ENCODE data around the gene ZBED1.
"Not testable (repeated sequence)": the region's sequence is repeated elsewhere in the genome, so short reads cannot be mapped to it uniquely, and the experiment has no call there.

ZBED1 gene

DNA sequence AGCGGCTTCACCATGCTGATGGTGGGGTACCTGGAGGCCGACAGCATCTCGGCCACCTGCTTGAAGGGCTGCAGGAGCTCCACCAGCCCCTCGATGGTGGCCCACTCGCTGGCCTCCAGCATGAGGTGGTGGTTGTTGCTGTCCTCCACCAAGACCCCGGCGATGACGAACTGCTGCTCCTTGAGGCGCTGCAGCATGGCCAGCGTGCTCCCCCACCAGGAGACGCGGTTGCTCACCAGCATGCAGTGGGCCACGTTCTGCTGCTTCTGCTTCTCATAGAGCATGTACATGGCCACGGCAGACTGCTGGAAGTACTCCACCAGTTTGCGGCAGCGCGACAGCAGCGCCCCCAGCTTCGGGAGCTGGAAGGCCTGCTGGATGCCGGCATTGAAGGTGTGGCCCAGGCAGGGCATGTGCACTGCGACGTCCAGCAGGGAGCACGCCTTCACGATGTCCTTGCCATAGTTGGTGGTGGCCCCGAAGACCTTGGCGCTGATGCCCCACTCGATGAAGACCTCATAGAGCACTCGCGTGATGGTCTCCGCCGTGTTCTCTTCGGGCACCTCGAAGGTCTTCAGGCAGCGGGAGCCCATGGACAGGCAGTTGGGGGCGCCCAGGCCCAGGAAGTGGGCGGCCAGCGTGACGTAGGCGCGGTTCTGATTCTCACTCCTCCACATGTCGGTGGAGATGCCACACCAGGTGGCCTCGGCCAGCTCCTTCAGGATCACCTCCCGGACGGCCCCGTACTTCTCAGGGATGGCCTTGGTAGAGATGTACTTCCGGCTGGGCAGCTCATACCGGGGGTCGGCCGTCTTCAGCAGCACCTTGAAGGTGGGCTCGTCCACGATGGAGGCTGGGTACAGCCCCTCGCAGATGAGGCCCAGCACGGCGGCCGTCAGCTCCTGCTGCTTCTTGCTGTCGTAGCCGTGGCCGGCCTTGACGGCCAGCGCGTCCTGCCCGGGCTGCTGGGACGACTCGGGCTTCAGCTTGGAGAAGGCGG is 11.0 kb downstream of the ZBED1 start:
- FAIRE-seq (no peak), DNase-seq (ENCODE audit: insufficient read length) (no peak)
- 0 out of 2 replicates have a peak, but pooled peaks have one; percentile 15 for TF ChIP-seq POLR2AphosphoS5 (IDR thresholded peaks at IDR 0.05; ENCODE audit: low read depth, low read length)
- peak; percentile 16; the same call in 1 of the 2 replicates for TF ChIP-seq POLR2A (IDR thresholded peaks at IDR 0.05; ENCODE audit: low read depth, low read length)
- no peak for TF ChIP-seq TAF1 (IDR thresholded peaks at IDR 0.05; ENCODE audit: borderline replicate concordance, low read depth, low read length)

DNA sequence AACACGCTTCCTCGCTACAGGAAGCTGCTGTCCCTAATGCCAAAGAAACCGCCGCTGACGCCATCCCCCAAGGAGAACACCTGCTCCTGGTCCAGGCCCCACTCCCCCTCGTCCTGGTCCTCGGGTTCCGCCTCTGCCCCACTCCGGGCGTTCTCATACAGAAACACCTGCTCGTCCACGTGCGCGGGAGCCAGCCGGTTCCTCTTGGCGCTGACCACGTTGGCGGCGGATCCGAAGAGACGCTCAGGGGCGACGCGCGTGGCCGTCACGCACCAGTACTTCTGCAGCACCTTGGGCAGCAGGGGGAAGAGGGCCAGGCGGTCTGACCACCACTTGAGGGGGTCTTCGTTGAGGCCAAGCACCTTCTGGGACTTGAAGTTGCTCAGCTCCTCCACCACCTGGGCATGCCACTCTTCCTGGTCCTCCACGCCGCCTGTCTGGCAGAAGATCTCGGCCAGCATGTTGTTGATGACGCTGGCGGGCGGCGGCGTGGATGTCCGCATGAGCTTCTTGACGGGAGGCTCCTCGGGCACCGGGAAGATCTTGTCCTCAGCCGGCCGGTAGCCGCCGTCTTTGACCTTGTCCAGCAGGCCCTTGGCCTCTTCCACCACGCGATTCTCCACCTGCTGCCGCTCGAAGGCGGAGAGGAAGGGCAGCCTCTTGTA is 12.0 kb downstream of the ZBED1 start:
- DNase-seq (ENCODE audit: insufficient read length) (no peak), FAIRE-seq (no peak)
- TF ChIP-seq POLR2A (IDR thresholded peaks at IDR 0.05; ENCODE audit: low read depth, low read length), result no peak
- TF ChIP-seq TAF1 (IDR thresholded peaks at IDR 0.05; ENCODE audit: borderline replicate concordance, low read depth, low read length), result no peak
- TF ChIP-seq POLR2AphosphoS5 (IDR thresholded peaks at IDR 0.05; ENCODE audit: low read depth, low read length), result no peak

DNA sequence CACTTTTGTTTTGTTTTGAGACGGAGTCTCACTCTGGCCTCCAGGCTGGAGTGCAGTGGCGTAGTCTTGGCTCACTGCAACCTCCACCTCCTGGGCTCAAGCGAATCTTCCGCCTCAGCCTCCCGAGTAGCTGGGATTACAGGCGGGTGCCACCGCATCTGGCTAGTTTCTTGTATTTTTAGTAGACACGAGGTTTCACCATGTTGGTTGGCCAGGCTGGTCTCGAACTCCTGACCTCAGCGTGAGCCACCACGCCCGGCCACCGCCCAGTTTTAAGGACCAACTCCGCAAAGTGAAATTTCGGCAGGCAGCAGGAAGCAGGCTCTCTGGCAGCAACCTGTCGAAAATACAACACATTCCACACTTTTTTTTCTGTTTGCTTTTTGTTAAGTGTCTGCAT is 13.4 kb downstream of the ZBED1 start:
- DNase-seq (ENCODE audit: insufficient read length) (no peak), FAIRE-seq (no peak)

DNA sequence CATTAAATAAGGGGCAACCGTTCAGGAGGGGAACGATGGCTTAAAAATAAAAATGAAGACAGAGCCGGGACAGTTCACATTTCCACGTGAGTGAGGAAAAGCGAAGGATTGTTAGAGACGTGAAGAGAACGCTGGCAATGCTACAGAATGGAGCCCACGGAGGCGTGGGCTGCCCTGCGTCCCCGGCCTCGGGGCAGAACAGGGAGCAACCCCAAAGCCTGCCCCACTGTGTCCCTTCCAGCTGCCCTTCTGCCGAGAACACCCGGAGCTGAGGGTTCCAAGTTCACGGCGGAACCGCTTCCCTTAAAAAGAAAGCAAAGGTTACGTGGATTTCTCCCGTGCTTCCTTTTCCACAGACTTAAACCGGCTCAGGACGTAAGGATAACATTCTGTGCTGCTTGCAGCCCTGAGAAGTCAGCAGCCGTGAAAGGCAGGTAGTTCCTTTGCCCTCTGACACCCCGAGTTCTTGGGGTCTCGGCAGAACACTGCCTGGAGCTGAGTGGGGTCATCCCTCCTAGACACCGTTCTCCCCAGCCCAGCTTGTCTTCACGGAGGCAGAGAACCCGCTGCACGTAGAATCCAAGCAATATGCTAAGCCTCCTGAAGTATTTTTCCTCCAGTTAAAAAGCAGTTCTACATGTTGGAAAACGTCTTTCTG is 14.2 kb downstream of the ZBED1 start:
- FAIRE-seq (no peak), DNase-seq (ENCODE audit: insufficient read length) (no peak)
- TF ChIP-seq POLR2AphosphoS5 (IDR thresholded peaks at IDR 0.05; ENCODE audit: low read depth, low read length) (no peak; the same call in 1 of the 2 replicates), TAF1 (IDR thresholded peaks at IDR 0.05; ENCODE audit: borderline replicate concordance, low read depth, low read length) (no peak), POLR2A (IDR thresholded peaks at IDR 0.05; ENCODE audit: low read depth, low read length) (no peak; the same call in 1 of the 2 replicates)

More for the DNA sequence above, 13.4 kb downstream of the ZBED1 start:
- TF ChIP-seq POLR2A (IDR thresholded peaks at IDR 0.05; ENCODE audit: low read depth, low read length) (no peak), POLR2AphosphoS5 (IDR thresholded peaks at IDR 0.05; ENCODE audit: low read depth, low read length) (no peak), TAF1 (IDR thresholded peaks at IDR 0.05; ENCODE audit: borderline replicate concordance, low read depth, low read length) (no peak)

DNA sequence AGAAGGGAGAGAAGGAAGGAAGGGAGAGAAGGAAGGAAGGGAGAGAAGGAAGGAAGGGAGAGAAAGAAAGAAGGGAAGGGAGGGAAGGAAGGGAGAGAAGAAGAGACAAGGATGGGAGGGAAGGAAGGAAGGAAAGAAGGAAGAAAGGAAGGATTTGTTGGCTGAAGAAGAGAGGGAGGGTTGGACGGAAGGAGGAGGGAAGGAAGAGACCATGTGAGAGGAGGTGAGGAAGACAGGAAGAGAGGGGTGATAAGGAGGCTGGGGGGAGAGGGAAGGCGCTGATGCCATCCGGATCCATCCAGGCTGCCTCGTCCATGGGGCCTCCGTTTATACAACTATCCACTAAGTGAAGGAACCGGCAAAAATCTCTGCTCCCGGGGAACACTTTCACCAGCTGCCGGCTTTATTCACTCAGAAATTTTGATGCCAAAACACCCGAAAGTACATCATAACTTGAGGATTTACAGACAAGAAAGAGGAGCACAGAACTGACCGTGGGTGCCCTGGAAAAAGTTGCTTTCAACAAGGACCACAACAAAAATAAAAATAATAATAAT is 14.9 kb downstream of the ZBED1 start:
- FAIRE-seq, result no peak
- DNase-seq (ENCODE audit: insufficient read length), result no peak
- no peak for TF ChIP-seq POLR2A (IDR thresholded peaks at IDR 0.05; ENCODE audit: low read depth, low read length)

DNA sequence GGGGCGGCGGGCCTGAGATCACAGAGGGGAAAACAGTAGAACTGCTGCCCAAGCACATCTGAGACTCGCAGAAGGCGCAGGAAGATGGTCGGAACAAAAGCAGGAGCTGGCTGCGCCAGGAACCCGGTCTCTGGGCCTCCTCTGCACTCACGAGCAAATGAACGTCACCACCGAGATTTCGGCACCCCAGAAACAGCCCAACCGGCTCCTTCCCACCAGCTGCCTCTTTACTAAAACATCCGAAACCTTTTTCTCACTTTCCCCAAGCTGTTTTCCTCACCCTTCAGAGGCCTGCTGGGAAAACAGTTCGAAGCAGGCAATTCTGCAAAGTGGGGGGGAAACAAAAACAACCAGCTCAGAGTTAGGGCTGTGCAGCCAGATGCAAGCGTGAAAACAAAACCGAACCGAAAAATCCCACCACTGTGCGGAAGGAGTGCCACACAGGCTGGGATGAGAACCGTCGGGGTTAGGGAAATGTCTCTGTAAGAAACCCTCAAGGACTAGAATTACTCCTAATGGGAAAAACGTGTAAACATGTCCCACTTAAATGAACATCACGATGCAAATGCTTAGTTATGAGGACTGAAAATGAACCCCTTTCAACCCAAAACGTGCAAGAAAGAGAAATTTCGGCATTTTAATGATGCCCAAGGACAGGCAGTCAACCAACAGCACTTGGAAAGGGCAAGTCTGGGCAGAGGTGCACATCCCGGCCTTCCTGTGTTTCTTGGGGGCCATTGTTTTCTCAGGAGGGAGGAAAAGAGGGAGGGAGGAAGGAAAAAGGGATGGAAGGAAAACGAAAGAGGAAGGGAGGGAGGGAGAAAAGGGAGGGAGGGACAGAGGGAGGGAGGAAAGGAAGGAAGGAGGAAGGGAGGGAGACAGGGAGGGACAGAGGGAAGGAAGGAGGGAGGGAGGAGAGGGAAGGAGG is 15.8 kb downstream of the ZBED1 start:
- DNase-seq (ENCODE audit: insufficient read length), result no peak

DNA sequence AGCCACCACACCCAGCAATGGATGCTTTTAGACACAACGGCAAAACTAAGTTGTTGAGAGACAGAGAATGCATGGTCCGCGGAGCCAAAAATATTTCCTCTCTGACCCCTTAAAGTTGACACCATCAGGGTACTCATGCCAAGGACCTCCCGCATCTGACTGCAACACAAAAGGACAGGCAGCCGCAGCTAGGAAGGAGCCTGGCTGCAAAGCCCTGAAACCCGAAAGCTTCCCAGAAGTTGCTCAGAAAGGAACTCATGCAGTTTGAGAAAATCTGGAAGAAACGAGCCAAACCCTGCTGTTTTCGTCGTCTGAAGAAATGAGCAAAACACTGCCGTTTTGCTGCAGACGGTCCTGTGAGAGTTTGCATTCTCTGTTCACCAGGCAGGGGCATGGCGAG is 16.5 kb downstream of the ZBED1 start:
- DNase-seq (ENCODE audit: insufficient read length) (no peak), FAIRE-seq (no peak)
- TF ChIP-seq POLR2AphosphoS5 (IDR thresholded peaks at IDR 0.05; ENCODE audit: low read depth, low read length) (no peak), POLR2A (IDR thresholded peaks at IDR 0.05; ENCODE audit: low read depth, low read length) (no peak), TAF1 (IDR thresholded peaks at IDR 0.05; ENCODE audit: borderline replicate concordance, low read depth, low read length) (no peak)

More for the DNA sequence above, 15.8 kb downstream of the ZBED1 start:
- no peak for TF ChIP-seq POLR2A (IDR thresholded peaks at IDR 0.05; ENCODE audit: low read depth, low read length)
- no peak for TF ChIP-seq TAF1 (IDR thresholded peaks at IDR 0.05; ENCODE audit: borderline replicate concordance, low read depth, low read length)
- no peak for TF ChIP-seq POLR2AphosphoS5 (IDR thresholded peaks at IDR 0.05; ENCODE audit: low read depth, low read length)
- no peak for FAIRE-seq

DNA sequence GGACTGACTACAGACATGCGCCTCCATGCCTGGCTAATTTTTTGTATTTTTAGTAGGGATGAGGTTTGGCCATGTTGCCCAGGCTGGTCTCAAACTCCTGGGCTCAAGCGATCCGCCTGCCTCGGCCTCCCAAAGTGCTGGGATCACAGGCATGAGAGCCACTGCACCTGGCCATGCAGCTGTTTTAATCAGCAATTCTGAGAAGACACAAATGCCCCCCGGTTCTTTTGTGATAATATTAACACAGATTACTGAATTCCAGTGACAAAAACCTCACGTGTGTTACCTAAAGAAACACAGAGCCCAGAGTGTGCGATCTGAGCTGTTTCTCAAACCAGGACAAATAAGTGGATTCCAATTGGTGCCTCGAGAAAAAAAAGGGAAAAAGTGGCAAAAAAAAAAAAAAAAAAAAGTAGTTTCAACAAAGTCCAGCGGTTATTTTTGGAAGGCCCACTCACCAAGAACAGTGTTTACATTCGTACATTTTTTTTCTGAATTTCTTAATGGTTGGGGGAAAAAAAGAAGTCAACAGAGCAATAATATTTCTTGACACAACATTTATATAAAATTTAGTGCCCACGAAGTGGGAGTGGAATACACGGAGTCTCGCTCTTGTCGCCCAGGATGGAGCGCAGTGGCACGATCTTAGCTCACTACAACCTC is 17.2 kb downstream of the ZBED1 start:
- FAIRE-seq (no peak), DNase-seq (ENCODE audit: insufficient read length) (no peak)
- TF ChIP-seq POLR2AphosphoS5 (IDR thresholded peaks at IDR 0.05; ENCODE audit: low read depth, low read length) (no peak), POLR2A (IDR thresholded peaks at IDR 0.05; ENCODE audit: low read depth, low read length) (no peak), TAF1 (IDR thresholded peaks at IDR 0.05; ENCODE audit: borderline replicate concordance, low read depth, low read length) (no peak)

DNA sequence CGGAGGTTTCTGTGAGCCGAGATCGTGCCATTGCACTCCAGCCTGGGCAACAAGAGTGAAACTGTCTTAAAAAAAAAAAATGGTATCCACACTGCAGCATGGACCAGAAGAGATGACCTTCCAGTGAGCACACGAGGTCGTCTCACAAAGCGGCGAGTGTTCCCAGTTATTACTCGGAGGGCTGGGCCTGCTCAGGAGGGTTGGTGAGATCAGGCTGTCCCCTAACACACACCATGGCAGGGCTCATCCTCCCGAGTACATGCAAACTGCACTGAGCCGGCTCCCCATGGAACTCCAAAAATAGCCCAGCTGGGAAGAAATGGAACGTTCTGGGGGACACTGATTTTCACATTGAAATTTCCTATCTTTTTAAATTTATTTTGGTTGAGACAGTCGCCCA is 19.2 kb downstream of the ZBED1 start:
- not testable (repeated sequence) for DNase-seq (ENCODE audit: insufficient read length); FAIRE-seq

DNA sequence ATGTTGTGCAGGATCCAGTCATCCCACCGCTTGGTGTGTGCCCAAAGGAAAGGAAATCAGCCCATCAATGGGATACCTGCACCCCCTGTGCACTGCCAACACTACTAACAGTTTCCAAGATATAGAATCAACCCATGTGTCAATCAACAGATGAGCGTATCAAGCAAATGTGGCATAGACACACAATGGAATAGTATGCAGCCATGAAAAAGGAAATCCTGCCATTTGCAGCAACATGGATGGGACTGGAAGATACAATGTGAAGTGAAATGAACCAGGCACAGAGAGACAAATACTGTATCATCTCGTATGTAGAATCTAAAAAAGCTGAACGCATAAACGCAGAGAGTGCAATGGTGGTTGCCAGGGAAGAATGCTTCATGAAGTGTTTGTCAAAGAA is 20.8 kb downstream of the ZBED1 start:
- not testable (repeated sequence) for DNase-seq (ENCODE audit: insufficient read length); FAIRE-seq
